GM13977 (cell line): ENCODE results near the gene ADGRA1.
"Not testable (repeated sequence)": the region's sequence is repeated elsewhere in the genome, so short reads cannot be mapped to it uniquely, and the experiment has no call there.

Experiments
- DNase-seq: peaks from one replicate; pipeline ENCODE4 v3.0.0; 2012; ENCODE audit warnings: low spot score
- CTCF ChIP-seq: IDR thresholded peaks from 2 replicates; pipeline ENCODE4 v1.5.1; 2012; ENCODE audit warnings: mild to moderate bottlenecking, control low read depth; ENCODE audit not compliant: insufficient read depth; ENCODE audit errors: extremely low read depth, missing control alignments
- in situ Hi-C: fragments of 300-500 bp; cut with MboI; formaldehyde crosslinking; loops from one replicate; pipeline ENCODE4 v1.12.0; 2022; ENCODE audit warnings: low sequenced_read_pairs, low pct_unique_long_range_greater_than_20kb, mixed read lengths, inconsistent platforms; ENCODE audit not compliant: unreplicated experiment

ADGRA1 gene

GRCh38 chr10:133109711-133110110 is 22.0 kb downstream of the ADGRA1 start:
- TF ChIP-seq CTCF: no peak
- in situ Hi-C loops: no loop called here
- DNase-seq: no peak

GRCh38 chr10:133110133-133110532 is 22.4 kb downstream of the ADGRA1 start:
- in situ Hi-C loops: no loop called here
- no peak for DNase-seq
- TF ChIP-seq CTCF: no peak

GRCh38 chr10:133110609-133111275 is 23.0 kb downstream of the ADGRA1 start:
- in situ Hi-C loops: no loop called here
- DNase-seq: no peak
- no peak for TF ChIP-seq CTCF

GRCh38 chr10:133111640-133112039 is 23.9 kb downstream of the ADGRA1 start:
- DNase-seq, in situ Hi-C loops: not testable (repeated sequence)

- TF ChIP-seq CTCF: no peak
- no peak for DNase-seq
- in situ Hi-C loops: no loop called here
These were observed 25.6 kb downstream of the ADGRA1 start for GRCh38 chr10:133113146-133113830.

DNA sequence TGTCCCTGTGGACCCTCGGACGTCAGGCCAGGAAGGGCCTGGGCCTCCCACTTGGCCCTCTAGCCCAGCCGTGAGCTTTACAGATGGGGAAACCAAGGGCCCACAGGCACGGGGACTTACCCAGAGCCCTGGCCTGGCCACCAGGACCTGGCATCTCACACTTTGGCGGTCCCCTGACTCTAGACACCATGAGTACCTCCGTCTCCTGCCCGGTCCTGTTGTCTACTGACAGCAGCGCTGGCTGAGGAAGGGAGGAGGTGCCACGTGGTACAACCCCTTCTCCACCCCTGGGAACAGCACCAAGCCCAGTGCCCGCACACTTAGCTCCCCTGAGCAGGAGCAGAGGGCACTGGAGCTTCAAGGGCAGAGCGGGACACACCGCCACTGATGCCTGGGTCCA is 26.1 kb downstream of the ADGRA1 start:
- no peak for DNase-seq
- in situ Hi-C loops: no loop called here
- TF ChIP-seq CTCF: no peak

DNA sequence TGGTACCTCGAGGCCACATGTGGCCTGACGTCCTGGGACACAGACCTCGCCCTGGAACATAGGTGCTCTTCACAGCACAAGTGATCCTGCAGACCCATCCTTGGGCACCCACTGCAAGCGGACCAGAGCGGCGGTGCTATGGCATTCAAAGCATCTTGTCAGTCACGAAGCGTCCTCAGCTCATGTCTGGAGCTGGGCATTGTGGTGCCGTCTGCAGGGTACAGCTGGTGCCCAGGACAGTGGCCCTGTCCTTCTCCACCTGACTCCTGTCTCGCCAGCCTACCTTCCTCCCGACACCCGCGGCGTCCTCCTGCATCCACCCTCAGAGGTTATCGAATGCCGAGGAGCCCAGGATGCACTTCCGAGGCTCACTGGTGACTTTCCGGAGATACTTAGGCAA is 26.5 kb downstream of the ADGRA1 start:
- in situ Hi-C loops: no loop called here

More for the DNA sequence above, 26.5 kb downstream of the ADGRA1 start:
- DNase-seq: no peak
- no peak for TF ChIP-seq CTCF
